Glomerular visceral epithelial cell (primary cell): Measurements from ENCODE around the gene ANKRD16.
"Not testable (repeated sequence)": the region's sequence is repeated elsewhere in the genome, so short reads cannot be mapped to it uniquely, and the experiment has no call there.

Experiments
- DNase-seq: peaks from one replicate; pipeline ENCODE4 v3.0.0-alpha.2; 2016; ENCODE audit errors: extremely low spot score

ANKRD16 gene

GRCh38 chr10:5889624-5890451, at the start of gene ANKRD16, which contains the start of gene FBH1:
Gene ANKRD16 (minus strand): TSS chr10:5889893. CDS start chr10:5889354, 539 bp downstream.
Gene FBH1 (plus strand): TSS chr10:5890243. CDS start chr10:5890346, 103 bp downstream.
- DNase-seq = peak; percentile 99

- no peak for DNase-seq
Measured at GRCh38 chr10:5938291-5938690, 48.6 kb upstream of the ANKRD16 start.

DNA sequence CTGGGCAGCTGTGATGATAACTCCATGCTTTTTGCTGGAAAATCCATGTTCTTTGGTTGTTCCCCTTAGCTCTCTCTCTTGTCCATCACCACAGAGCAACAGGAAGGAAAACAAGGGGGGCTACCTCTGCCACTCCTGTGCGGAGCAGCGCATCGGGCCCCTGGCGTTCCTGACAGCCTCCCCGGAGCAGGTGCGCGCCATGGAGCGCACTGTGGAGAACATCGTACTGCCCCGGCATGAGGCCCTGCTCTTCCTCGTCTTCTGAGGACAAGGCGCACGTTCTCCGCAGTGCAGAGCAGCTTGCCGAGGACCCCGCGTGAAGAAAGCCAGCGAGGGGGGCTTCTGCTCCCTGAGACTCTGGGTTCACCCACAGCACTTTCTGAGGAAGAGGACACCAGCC, 47.3 kb upstream of the ANKRD16 start:
- no peak for DNase-seq

DNA sequence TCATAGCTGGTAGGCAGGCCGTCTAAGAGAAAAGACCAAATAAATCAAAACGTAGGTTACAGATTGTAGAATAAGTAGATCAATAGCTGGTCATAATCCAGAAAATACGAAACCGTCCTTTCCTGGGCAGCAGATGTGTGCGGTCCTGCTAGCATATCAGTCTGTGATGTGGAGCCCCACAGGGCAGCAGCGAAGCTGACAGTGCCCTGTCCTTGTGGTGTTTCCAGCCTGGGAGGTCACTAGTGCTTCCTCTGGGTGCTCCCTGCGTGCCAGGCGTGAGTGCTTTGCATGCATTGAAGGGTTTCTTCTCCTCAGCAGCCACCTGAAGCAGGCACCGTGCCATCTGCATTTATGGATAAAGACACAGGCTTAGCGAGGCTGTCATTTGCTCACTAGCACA, 45.9 kb upstream of the ANKRD16 start:
- DNase-seq = no peak

GRCh38 chr10:5933909-5934546, 44.3 kb upstream of the ANKRD16 start:
- DNase-seq = no peak

DNA sequence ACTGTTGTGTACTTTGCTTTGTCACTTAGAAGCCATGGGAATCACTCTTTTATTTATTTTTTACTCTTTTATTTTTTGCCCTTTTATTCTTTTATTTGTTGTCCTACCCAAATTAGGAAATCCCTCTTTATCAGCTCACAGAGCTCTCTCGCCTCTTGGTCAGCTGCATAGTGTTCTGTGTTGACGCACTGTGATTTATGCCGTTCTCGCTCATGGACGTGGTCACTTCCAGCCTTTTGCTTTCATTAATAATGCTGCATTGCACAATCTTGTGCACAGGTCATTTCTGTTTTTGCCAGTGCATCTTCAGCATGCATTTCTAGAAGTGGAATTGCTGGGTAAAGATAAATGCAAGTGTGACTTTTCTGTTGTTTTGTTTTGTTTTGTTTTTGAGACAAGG, 42.7 kb upstream of the ANKRD16 start:
- DNase-seq = no peak

DNA sequence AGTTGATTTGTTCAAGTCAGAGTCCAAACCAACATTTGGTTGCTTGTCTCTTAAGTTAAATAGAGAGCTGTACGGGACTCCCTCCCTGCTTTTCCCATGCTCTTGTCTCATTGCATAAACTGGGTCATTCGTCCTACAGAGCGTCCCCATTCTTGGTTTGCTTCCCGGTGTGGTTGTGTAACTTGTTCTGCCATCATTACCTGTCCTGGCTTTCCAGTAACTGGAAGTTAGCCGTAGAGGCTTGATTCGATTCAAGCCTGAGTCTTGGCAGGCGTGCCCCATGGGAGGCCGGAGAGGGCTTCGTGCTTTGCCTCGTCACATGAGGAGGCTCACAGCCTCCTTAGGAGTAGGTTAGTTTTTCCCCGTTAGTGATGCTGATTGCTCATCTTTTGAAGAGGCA, 40.6 kb upstream of the ANKRD16 start:
- DNase-seq = no peak

- DNase-seq = no peak
Measured at GRCh38 chr10:5929442-5929841, 39.7 kb upstream of the ANKRD16 start.

GRCh38 chr10:5927306-5927705, 37.6 kb upstream of the ANKRD16 start:
- DNase-seq = no peak

- no peak for DNase-seq
Measured at GRCh38 chr10:5924889-5925288, 35.2 kb upstream of the ANKRD16 start.

DNA sequence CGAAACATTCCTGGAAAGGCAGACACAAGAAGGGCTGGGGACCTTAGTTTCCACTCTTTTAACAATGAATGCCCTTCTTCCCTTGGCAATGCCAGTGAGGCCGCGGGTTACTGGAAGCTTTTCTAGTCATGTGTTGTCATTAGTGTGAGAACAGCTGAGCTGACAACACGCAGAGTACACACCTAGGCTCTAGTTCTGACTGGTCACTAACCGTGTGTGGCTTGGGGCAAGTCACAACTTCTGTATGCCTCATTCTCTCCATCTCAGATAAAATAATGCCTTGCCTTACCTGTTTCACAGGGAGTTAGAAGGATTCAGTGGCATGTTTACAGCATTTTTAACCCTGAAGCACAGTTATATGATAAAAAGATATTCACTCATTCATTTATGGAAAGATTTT, 32.1 kb upstream of the ANKRD16 start:
- no peak for DNase-seq

GRCh38 chr10:5919568-5919967, 29.9 kb upstream of the ANKRD16 start:
- DNase-seq = no peak

DNA sequence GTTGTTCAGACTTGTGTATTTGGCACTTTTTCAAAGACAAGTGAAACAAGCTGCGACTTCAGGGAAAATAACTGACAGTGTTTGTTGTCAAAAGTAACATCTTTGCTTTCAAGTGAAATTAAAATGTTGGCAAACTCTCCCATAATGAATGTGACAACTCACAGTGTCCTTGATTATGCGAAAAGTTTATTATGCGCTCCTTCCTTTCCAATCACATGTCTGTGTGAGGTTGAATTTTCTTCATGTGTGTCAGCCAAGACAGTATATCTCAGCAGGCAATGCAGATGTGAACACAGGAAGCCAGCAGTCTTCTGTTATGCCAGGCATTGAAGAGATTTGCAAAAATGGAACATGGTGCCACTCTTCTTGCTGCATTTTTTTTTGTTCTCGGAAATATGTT, 29.1 kb upstream of the ANKRD16 start:
- no peak for DNase-seq

GRCh38 chr10:5917305-5917704, 27.6 kb upstream of the ANKRD16 start:
- no peak for DNase-seq

DNA sequence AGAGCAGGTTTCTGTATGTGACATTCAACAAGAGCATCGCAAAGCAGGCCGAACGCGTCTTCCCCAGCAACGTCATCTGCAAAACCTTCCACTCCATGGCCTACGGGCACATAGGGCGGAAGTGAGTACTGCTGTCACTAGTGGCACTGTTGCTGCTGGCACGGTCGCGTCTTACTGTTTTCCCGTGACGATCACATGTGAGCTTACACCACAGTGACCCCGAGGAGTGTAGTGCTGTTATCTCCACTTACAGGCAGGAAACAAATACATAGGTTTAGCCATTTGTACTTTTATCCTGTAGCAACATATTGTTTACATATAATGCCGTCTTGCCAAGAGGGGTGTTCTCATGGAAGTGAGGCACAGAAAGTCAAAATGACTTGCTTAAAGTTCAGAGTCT, 25.8 kb upstream of the ANKRD16 start:
- DNase-seq = no peak

GRCh38 chr10:5913736-5914135, 24.0 kb upstream of the ANKRD16 start:
- no peak for DNase-seq

DNA sequence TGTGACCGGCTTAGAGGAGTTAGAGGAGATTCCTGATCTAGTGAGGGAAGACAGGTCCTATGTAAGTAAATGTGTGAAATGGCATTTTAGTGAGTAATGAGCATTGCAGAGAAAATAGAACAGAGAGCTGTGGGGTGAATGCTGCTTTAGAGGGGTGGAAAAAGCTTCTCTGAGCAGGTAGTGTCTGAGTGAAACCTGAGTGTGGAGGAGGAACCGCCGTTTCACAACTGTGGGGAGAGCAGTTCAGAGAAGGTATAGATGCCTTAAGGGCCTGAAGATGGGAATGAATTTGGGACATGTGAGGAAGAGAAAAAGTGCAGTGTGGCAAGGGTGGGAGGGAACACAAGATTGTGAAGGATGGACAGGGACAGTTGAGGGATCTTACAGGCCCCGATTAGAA, 22.0 kb upstream of the ANKRD16 start:
- DNase-seq = no peak

- no peak for DNase-seq
Measured at GRCh38 chr10:5910323-5911100, 20.8 kb upstream of the ANKRD16 start.

DNA sequence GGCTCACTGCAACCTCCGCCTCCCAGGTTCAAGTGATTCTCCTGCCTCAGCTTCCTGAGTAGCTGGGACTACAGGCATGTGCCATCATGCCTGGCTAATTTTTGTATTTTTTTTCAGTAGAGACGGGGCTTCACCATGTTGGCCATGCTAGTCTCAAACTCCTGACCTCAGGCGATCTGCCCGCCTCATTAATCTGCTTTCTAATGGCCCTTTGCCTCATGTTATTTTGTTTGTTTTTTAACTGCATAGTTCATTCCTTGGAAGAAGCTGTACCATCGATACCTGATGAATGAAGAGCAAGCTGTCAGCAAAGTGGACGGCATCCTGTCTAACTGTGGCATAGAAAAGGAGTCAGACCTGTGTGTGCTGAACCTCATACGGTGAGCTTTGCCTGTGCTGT, 19.0 kb upstream of the ANKRD16 start:
- DNase-seq = not testable (repeated sequence)

- DNase-seq = no peak
Measured at GRCh38 chr10:5906651-5907050, 17.0 kb upstream of the ANKRD16 start.

DNA sequence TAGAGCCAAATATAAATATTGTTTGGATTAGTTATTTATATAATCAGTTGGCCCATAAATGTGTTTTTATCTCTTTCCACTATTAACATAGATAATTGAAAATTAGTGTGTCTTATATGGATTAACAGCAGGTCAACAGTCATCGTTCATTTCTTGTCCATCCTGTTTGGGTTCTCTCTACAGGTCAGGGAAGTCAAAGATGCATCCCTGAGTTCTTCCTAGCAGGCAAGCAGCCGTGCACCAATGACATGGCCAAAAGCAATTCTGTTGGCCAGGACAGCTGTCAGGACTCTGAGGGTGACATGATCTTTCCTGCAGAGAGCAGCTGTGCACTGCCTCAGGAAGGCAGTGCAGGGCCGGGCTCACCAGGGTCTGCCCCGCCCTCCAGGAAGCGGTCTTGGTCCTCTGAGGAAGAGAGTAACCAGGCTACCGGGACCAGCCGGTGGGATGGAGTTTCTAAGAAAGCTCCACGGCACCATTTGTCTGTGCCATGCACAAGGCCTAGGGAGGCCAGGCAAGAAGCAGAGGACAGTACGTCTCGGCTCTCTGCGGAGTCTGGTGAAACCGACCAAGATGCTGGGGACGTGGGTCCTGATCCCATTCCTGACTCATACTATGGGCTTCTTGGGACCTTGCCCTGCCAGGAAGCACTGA, 16.3 kb upstream of the ANKRD16 start:
- DNase-seq = no peak

DNA sequence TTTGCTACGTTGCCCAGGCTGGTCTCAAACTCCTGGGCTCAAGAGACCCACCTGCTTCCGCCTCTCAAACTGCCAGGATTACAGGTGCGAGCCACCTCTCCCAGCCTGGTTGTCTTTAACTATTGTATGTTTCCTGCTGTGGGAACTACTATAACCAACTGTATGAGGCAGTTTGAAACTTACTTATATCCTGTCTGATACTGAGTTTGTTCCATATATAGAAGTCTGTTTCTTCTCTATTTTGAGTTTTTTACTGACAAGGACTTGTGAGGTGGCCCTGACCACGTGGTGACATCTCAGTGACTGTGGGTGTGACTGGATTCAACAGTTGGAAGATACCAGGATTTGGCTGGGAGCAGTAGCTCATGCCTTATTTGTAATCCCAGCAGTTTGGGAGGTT, 14.5 kb upstream of the ANKRD16 start:
- no peak for DNase-seq
